Stimulated activated CD4-positive, alpha-beta T cell treated with anti-CD3 and anti-CD28 coated beads, Interleukin-2, amount 100 ng/mL, for 48 hours (primary cell): ENCODE data around the gene PON1.

Experiments used
- DNase-seq, 2 donors: peaks; one replicate each; pipeline ENCODE4 v3.0.0-alpha.2; 2020

Gene PON1

DNA sequence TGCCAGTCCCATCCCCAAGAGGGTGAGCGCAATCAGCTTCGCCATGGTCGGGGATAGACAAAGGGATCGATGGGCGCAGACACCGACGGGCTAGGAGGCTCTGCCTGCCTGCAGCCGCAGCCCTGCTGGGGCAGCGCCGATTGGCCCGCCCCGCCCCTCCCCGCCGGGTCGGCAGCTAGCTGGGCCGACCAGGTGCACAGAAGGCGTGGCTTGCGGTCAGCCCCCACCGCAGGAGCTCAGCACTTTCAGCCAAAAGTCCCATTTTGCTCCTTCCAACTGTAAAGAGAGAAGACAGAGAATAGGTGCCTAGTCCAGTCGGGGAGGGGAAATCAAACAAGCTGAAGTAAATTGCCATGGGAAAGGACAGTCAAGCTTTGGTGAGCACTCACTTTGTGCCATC, at the start of gene PON1:
Gene PON1, minus strand, starts transcription at position 102 of the 400 bp plus-strand sequence. Its CDS starts 57 bp downstream, at position 45.
- no peak for DNase-seq

DNA sequence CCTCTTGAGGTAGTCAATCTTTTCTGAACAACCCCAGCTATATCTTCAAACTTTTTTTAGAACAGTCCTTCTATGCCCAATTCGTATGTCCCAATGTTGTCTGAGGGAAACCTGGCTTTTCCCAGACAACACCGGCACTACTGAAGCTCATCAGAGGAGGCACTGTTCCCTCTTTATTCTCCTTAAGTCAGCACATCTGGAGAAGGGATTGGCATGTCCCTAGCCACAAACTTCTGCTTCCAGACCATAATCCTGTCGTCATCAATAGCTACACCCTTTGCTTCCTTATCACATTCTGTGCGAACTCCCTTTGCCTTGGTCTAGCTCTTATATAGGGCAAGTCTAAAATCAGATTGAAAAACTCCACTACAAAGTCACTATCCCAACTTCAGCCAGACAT, 49.0 kb upstream of the PON1 start:
- no peak for DNase-seq

GRCh38 chr7:95368235-95368634, 43.9 kb upstream of the PON1 start:
- DNase-seq = no peak

- DNase-seq = no peak
Measured at GRCh38 chr7:95367606-95368005, 43.3 kb upstream of the PON1 start.

- DNase-seq = no peak
Measured at GRCh38 chr7:95365151-95365550, 40.8 kb upstream of the PON1 start.

DNA sequence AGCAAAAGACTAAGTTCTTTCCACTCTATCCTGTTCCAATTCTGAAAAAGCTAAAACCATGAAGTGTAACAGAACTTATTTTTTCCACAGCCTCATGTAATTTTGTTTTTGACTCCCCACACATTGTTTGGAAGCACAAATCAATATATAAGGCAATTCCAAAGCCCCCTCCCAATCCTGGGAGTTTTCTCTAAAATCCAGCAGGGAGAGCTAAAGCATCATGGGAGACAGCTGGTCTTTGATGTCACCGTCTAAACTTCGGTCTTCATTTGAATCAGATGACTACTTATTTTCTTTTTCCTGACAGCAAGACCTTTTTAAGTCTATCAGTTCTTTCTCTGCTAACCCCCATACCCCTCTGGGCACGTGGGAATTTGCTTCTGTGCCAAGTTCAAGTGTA, 33.3 kb upstream of the PON1 start:
- DNase-seq = no peak

GRCh38 chr7:95342642-95343307, 18.4 kb upstream of the PON1 start:
- no peak for DNase-seq

DNA sequence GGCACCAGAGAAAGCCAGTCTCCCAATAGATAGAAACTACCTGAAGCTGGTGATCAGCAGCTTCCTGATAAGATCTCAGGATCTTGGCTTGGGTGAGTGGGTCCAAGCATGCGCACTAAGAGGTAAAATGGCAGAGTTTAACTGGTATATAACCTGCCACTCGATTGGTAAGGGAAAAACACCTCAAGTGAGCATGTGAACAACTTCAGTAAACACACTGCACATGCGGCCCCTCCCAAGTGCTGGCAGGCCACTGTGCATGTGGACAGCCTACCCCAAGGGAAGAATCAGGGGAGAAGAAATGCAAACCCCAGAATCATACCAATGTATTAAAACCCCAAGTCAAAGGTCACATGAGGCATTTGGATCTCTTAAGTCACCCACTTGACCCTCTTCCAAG, 17.7 kb upstream of the PON1 start:
- DNase-seq = no peak

DNA sequence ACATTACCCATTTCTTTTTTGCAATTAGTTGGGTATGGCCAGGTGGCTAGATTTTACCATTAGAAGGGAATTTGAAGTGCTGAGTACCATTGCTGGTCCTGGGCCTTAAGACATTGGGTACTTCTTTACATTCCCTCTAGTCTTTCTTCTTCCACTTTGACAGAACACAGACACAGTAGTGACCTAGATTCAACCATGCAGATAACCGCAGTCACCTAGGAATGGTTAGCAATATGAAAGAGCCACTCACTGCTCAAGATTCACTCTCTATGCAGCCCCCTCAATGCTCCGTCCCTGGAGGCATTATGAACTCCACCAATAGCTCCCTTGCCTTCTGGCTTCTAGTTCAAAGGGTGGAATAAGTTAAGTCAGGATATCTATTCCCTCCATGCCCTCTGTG, 16.2 kb upstream of the PON1 start:
- DNase-seq = no peak

DNA sequence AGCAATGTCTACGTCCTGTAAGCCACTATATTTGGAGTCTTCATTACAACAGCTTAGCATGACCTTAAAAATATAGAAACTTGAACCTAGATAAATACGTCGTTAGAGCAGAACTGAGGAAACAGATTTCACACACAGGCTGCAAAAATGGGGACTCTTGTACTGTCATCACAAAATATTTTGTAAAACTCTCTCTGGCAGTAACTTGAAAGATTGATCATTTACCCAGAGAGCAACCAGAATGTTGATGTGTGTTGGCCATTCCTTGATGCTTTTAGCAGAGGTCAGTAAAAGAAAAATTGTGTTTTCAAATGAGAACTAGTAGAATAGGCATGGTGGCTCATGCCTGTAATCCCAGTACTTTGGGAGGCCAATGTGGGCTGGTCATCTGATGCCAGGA, 14.5 kb upstream of the PON1 start:
- DNase-seq = no peak

- DNase-seq = no peak
Measured at GRCh38 chr7:95335093-95335492, 10.8 kb upstream of the PON1 start.

GRCh38 chr7:95334447-95334846, 10.1 kb upstream of the PON1 start:
- no peak for DNase-seq

DNA sequence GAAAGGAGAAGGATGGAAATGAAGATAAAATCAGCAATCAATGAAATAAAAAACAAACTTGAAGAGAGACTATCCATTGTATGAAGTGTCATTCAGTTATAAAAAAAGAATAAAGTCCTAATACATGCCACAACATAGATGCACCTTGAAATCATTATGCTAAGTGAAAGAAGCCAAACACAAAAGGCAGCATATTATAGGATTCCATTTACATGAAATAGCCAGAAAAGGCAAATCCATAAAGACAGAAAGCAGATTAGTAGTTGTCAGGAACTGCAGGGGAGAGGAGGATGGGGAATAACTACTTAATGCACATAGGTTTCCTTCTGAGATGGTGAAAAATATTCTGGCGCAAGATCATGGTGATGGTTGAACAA, 6.6 kb upstream of the PON1 start:
- no peak for DNase-seq

DNA sequence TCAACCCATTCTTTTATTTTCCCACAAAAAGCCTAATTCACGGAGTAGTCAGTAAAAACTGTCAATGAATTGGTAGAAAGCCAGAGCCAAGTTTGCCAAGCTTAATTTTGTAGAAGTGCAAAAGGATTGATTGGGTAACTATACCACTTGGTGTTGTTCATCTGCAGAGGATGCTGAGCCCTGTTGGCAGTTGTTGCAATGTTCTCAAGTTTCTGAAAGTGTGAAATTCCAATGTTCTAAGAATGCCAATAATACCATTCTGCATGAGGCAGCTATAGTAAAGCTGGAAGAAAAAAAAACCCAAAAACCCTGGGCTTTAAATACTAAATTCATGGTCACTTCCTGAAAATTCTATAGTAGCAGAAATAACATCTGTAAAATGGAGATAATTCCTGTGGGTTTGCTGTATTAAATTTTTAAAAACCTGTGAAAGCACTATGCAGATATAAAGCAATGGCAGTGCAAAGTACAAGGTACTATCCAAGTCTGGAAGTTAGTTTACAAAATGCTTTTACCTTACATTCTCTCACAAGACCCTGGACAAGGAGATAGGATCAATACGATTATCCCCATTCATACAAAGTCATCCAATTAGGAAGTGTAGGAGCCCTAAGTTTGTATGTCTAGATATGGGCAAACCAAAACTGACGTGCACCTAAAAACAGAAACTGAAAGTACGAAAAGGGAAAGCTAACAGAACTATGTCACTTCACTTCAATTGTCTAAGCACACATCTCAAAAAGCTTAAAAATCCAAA, 6.0 kb upstream of the PON1 start:
- no peak for DNase-seq

DNA sequence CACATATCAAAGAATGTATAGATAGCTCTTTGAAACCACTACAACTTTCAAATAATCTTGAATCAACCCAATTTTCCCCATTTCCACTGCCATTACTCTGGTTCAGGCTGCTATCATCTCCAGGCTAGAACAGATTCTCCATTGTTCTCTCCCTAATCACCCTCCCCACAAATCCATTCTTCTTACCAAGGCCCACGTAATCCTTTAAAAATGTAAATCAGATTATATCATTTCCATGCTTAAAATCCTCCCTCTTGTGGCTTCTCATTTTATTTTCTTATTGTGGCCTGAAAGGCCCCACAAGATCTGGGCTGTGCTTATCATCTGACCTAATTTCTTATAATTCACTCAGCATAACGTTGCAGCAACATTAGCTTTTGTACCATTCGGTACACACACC, 3.0 kb upstream of the PON1 start:
- no peak for DNase-seq

DNA sequence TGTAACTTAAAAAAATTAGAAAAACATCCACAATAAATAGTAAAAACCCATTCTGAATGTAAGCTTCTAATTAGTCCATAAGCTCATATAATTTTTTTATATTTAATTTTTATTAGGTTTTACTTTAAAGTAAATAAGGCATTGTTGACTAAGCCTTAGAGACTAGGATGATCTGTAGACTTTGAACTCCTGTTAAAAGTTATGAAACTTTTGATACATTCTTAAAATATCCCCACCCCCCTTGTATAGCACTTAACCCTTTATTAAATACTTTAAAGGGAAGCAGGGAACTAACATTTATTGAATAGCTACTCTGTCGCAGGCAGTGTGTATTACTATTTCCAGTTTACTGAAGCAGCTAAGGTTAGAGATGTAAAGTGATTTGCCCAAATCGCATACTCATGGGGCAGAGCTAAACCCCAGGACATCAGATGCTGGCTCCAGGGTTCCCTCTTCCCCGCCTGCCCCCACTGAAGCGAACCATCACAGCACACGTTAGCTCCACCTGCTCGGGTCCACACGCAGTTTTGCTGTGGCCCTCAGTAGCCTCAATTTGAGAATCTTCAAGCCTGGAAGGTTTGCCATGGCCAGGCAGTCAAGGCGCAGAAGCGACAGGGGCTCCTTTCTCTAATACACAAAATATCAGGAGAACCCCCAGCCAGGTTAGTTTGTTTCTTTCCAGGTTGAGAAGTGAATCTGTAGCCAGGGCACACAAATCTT, 762 bp downstream of the PON1 start:
- DNase-seq = no peak

DNA sequence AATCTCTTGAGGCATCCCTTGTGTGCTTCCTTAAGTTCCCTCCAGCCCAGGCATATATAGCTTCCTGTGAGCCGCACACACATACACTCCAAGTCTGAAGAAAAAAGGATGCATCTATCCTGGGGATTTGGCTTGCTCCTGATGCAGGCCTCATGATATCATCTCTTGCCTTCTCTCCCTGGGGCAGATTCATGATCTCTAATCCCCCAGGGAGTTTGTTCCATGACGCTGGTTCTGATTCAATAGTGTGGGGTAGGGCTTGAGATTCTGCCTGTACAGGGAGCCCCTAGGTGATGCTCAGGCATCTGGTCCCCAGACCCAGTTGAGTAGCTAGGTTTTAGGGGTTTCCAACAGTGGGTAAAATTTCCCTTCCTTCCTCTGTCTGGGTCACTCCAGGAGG, 1.5 kb downstream of the PON1 start:
- DNase-seq = no peak

GRCh38 chr7:95322396-95322795, 1.9 kb downstream of the PON1 start:
- DNase-seq = no peak

DNA sequence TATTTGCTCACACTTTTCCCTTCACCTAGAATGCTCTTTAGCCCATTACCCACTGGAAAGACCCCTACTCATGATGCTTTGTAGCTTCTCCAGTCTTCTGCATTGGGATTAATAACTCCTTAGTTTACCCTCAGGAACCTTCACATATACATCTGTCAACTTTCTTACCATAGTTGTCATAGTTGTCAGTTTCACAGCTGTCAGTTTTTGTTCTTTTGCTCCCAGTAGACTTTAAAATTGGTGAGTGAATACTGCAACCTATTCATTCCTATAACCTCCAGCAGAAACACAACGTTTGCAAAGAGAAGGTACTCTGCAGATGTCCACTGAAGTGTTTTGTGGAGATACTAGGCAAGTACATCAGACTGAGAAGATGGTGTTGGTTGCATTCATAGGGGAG, 2.6 kb downstream of the PON1 start:
- no peak for DNase-seq

GRCh38 chr7:95320651-95321050, 3.7 kb downstream of the PON1 start:
- no peak for DNase-seq

DNA sequence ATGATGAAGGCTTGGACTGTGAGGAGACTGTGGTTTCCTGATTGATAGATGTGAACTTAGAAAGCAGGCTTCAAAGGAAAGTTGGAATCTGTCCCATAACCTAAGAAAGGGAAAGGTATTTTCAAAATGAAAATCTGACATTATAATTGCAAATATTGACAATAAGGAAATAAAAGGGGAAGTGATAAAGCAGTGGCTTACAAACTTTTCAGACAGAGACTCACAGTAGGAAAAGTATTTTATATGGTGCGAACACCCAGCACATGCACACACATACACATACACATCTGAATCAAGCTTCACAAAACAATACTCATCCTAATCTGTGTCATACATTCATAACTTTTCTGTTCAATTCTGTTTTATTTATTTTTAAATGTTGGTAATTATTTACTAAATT, 4.8 kb downstream of the PON1 start:
- no peak for DNase-seq

DNA sequence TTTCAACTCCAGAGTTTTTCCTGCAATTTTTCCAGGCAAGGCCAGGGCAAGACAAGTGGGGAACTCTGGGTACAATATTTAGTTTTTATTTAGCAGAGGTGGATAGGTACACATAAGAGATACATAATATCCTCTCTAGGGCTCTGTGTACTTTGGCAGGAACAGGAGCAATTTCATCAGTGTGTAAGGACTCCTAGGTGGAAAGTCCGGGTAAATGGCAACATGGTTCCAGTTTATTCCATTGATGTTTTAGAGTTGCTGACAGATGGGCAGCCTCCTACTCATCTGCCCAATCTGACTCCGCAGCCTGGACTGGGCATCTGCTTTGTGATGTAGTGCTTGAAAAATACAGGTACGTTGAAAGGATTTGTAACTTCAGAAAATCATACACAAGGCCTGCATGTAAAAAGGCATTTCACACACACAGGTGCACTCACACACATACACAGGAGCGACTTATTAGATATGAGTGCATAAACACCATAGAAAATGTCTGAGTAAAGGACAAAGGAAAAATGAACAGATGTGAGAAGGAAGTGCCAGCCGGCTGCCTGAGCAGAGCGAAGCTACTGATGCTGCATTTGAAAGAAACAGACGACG, 5.7 kb downstream of the PON1 start:
- no peak for DNase-seq

DNA sequence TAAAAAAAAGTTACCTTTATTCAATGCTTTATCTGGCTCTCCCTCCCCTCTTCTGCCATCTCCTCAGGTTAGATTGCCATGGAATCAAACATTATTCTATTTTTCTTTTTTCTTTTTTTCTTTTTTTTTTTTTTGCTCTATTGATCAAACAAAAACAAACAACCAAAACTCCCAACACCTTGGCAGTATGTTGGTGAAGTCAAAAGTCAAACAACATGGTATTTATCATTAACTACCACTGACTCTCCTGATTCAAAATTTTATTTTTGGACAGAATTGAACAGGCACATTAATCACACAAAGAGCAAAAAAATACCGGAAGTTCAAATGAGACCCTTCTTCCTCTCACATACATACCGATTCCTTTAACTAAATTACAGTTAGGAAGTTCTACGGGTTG, 6.4 kb downstream of the PON1 start:
- DNase-seq = no peak

GRCh38 chr7:95317546-95317945, 6.8 kb downstream of the PON1 start:
- DNase-seq = no peak
